HG02852 (cell line): ENCODE measurements around the gene ZNF460.
A peak's percentile ranks its signal among the peaks of the same experiment; 100 is the strongest.
"Not testable (repeated sequence)": the region's sequence is repeated elsewhere in the genome, so short reads cannot be mapped to it uniquely, and the experiment has no call there.

Source experiments
- ATAC-seq: cut with Tn5 transposase; IDR thresholded peaks from one replicate; pipeline ENCODE4 v1.9.1; 2021; ENCODE audit warnings: mild to moderate bottlenecking, moderate library complexity; ENCODE audit not compliant: unreplicated experiment

Gene ZNF460

GRCh38 chr19:57280165-57280961, at the start of gene ZNF460:
Gene ZNF460 (plus strand): TSS chr19:57280485. CDS start chr19:57280807, 322 bp downstream.
- peak; percentile 81 for ATAC-seq

GRCh38 chr19:57231686-57232085, 48.6 kb upstream of the ZNF460 start:
- no peak for ATAC-seq

GRCh38 chr19:57233207-57233606, 47.1 kb upstream of the ZNF460 start:
- ATAC-seq: no peak

GRCh38 chr19:57239982-57240310, 40.3 kb upstream of the ZNF460 start:
- no peak for ATAC-seq

- ATAC-seq: peak; percentile 93
Measured at GRCh38 chr19:57240311-57241090, 39.8 kb upstream of the ZNF460 start, which contains the start of gene ZNF805. Gene ZNF805 (plus strand): TSS chr19:57240632. CDS start chr19:57240892, 260 bp downstream.

- ATAC-seq: no peak
Measured at GRCh38 chr19:57241176-57241575, 39.1 kb upstream of the ZNF460 start.

GRCh38 chr19:57242821-57243220, 37.5 kb upstream of the ZNF460 start:
- ATAC-seq: no peak

GRCh38 chr19:57244513-57244912, 35.8 kb upstream of the ZNF460 start:
- no peak for ATAC-seq

- ATAC-seq: no peak
Measured at GRCh38 chr19:57245066-57245465, 35.2 kb upstream of the ZNF460 start.

GRCh38 chr19:57245959-57246358, 34.3 kb upstream of the ZNF460 start:
- no peak for ATAC-seq

- no peak for ATAC-seq
Measured at GRCh38 chr19:57248646-57249045, 31.6 kb upstream of the ZNF460 start.

GRCh38 chr19:57249329-57249728, 31.0 kb upstream of the ZNF460 start:
- no peak for ATAC-seq

- not testable (repeated sequence) for ATAC-seq
Measured at GRCh38 chr19:57253767-57254166, 26.5 kb upstream of the ZNF460 start.

- ATAC-seq: no peak
Measured at GRCh38 chr19:57262044-57262443, 18.2 kb upstream of the ZNF460 start.

GRCh38 chr19:57263244-57263741, 17.0 kb upstream of the ZNF460 start:
- ATAC-seq: no peak

GRCh38 chr19:57267291-57267690, 13.0 kb upstream of the ZNF460 start:
- no peak for ATAC-seq

GRCh38 chr19:57269515-57270250, 10.6 kb upstream of the ZNF460 start:
- ATAC-seq: no peak

GRCh38 chr19:57271280-57271679, 9.0 kb upstream of the ZNF460 start:
- ATAC-seq: no peak

GRCh38 chr19:57273014-57273413, 7.3 kb upstream of the ZNF460 start:
- no peak for ATAC-seq

- no peak for ATAC-seq
Measured at GRCh38 chr19:57276430-57276829, 3.9 kb upstream of the ZNF460 start.

- ATAC-seq: not testable (repeated sequence)
Measured at GRCh38 chr19:57278481-57278880, 1.8 kb upstream of the ZNF460 start.
